ENCODE data around the gene WDR18. TPM values are rescaled to one million over a fixed set of nuclear protein-coding genes. Genes with fewer than 3 reads are reported as not detected.

WDR18 gene
- total RNA-seq: 58.9 and 69.8 TPM in 2 replicates

GRCh38 chr19:984165-984967 lies at the start of gene WDR18:
WDR18 (plus strand) TSS chr19:984345; CDS start chr19:984354, 9 bp downstream.

DNA sequence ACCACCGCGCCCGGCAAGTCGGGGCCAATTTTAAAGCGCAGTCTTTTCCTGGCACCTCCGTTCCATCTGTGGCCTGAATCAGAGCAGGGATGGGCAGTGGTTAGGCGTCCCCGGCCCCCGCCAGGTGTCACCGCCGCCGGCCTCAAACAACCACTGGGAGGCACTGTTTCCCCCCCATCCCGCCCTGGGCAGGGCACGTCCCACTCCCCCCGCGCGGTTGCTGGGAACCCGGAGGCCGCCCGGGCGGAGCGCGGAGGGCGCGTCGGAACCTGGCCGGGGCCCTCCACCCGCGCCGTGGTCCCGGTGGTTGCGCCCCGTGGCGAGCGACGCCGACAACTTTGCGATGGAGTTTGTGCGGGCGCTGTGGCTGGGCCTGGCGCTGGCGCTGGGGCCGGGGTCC lies 15.9 kb downstream of the WDR18 start, which contains the start of gene GRIN3B:
GRIN3B (plus strand) TSS at position 325 of the 400 bp plus-strand sequence; CDS start at position 344, 19 bp downstream.

GRCh38 chr19:1020868-1021425 lies 36.8 kb downstream of the WDR18 start, which contains the start of gene TMEM259:
TMEM259 (minus strand) TSS chr19:1021123; CDS start chr19:1020996, 127 bp downstream.

DNA sequence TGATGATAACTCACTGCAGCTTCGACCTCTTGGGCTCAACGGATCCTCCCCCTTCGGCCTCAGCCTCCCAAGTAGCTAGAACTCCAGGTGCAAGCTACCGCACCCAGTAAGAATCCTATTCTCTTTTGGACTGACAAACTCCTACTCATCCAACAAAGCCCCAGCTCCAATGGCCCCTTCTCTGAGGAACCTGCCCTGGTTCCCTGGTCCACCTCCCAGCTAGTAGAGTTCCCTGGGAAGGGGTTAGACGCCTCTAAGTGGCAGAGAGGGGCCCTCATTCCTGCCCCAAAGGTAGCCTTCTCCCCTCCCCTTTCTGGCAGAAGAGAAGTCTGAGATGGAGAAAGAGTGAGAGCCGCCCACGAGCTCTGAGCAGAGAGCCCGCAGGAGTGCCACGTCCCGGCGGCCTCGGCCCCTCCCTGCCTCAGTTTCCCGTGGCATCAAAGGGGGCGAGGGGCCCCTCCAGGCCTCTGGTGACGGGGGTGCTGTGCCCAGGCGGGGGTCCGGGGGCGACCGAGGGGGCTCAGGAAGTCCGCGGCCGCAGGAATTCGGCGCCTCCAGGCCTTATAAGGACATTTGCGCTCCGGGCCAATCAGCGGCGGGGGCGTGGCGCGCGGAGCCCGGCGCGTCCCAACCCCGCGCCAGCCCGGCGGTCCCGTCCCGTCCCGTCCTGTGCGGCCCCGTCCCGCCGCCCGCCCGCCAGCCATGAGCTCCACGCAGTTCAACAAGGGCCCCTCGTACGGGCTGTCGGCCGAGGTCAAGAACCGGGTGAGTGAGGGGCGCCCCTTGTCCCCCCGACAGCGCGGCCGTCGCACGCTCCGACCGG lies 42.0 kb downstream of the WDR18 start, which contains the start of gene CNN2:
CNN2 (plus strand) TSS at position 649 of the 823 bp plus-strand sequence; CDS start at position 703, 54 bp downstream.

GRCh38 chr19:1039646-1040475 lies 55.7 kb downstream of the WDR18 start, which contains the start of gene ABCA7:
ABCA7 (plus strand) TSS chr19:1040107; CDS start chr19:1041362, 1,255 bp downstream.

Other genes with a start within 250 kb of the WDR18 start
- gene MISP, start 233.2 kb upstream of the WDR18 start, total RNA-seq: 0.12 TPM in 1 of 2 replicates, not detected in the other
- 77.0 and 125 TPM in 2 replicates for gene PTBP1, start 186.9 kb upstream of the WDR18 start, total RNA-seq
- 0.12 TPM in 1 of 2 replicates, not detected in the other for gene PLPPR3, start 162.4 kb upstream of the WDR18 start, total RNA-seq
- gene AZU1, start 156.5 kb upstream of the WDR18 start, total RNA-seq: not detected in 2 replicates
- not detected in 2 replicates for gene PRTN3, start 143.3 kb upstream of the WDR18 start, total RNA-seq
- gene ELANE, start 132.0 kb upstream of the WDR18 start, total RNA-seq: not detected in 2 replicates
- gene CFD, start 124.7 kb upstream of the WDR18 start, total RNA-seq: 1.00 and 7.1 TPM in 2 replicates
- gene MED16, start 91.2 kb upstream of the WDR18 start, total RNA-seq: 39.4 and 43.2 TPM in 2 replicates
- not detected in 2 replicates for gene RNU6-9, start 90.9 kb upstream of the WDR18 start, total RNA-seq
- 15.4 and 20.9 TPM in 2 replicates for gene R3HDM4, start 71.1 kb upstream of the WDR18 start, total RNA-seq
- gene KISS1R, start 67.0 kb upstream of the WDR18 start, total RNA-seq: not detected in 2 replicates
- gene ARID3A, start 58.3 kb upstream of the WDR18 start, total RNA-seq: 15.5 and 18.6 TPM in 2 replicates
- gene GRIN3B, start 16.1 kb downstream of the WDR18 start, total RNA-seq: 0.50 TPM in 1 of 2 replicates, not detected in the other
- gene TMEM259, start 36.8 kb downstream of the WDR18 start, total RNA-seq: 66.4 and 71.5 TPM in 2 replicates
- gene RNU6-2, start 37.2 kb downstream of the WDR18 start, total RNA-seq: not detected in 2 replicates
- 133 and 210 TPM in 2 replicates for gene CNN2, start 42.3 kb downstream of the WDR18 start, total RNA-seq
- 2.7 and 3.0 TPM in 2 replicates for gene ABCA7, start 55.8 kb downstream of the WDR18 start, total RNA-seq
- gene ARHGAP45, start 82.8 kb downstream of the WDR18 start, total RNA-seq: 0.77 and 0.87 TPM in 2 replicates
- gene POLR2E, start 111.0 kb downstream of the WDR18 start, total RNA-seq: 82.0 and 138 TPM in 2 replicates
- 165 and 232 TPM in 2 replicates for gene GPX4, start 119.6 kb downstream of the WDR18 start, total RNA-seq
- gene SBNO2, start 189.9 kb downstream of the WDR18 start, total RNA-seq: 36.5 and 47.6 TPM in 2 replicates
- gene STK11, start 221.4 kb downstream of the WDR18 start, total RNA-seq: 104 and 111 TPM in 2 replicates

Data from uterine smooth muscle cell (primary cell).